Progenitor cell of endocrine pancreas (in vitro differentiated cells): ENCODE measurements around the gene PSRC1. TPM values are rescaled to one million over a fixed set of nuclear protein-coding genes. Genes with fewer than 3 reads are reported as not detected.

ENCODE experiments used
- DNase-seq: peaks from one replicate; pipeline ENCODE4 v3.0.0; 2021; ENCODE audit warnings: low spot score; ENCODE audit not compliant: unreplicated experiment
- H3K27ac Mint-ChIP-seq: 2 replicates; pipeline ENCODE4 v1.8.0; 2021; ENCODE audit warnings: mild to moderate bottlenecking, moderate library complexity, mixed read lengths
- H3K27me3 Mint-ChIP-seq: 2 replicates; pipeline ENCODE4 v1.8.0; 2021; ENCODE audit warnings: mixed read lengths
- H3K36me3 Mint-ChIP-seq: 2 replicates; pipeline ENCODE4 v1.8.0; 2022; ENCODE audit warnings: mixed read lengths; ENCODE audit not compliant: insufficient read depth
- H3K4me1 Mint-ChIP-seq: 2 replicates; pipeline ENCODE4 v1.8.0; 2021; ENCODE audit warnings: low read depth, mixed read lengths
- H3K4me3 Mint-ChIP-seq: 2 replicates; pipeline ENCODE4 v1.8.0; 2021; ENCODE audit warnings: low read depth, mild to moderate bottlenecking, moderate library complexity, mixed read lengths
- H3K9me3 Mint-ChIP-seq: 2 replicates; pipeline ENCODE4 v1.8.0; 2021; ENCODE audit warnings: low read depth, mixed read lengths
- total RNA-seq: library from RNA; stranded (reverse); gene quantifications from 2 replicates; pipeline ENCODE4 v1.2.1, GENCODE V29; 2021
- TF ChIP-seq, protein P1 (sequence below): fragments of 200-600 bp; sonication (generic); IDR thresholded peaks from one replicate; pipeline ENCODE4 v1.5.0; 2021; ENCODE audit warnings: antibody characterized with exemption, mild to moderate bottlenecking; ENCODE audit not compliant: unreplicated experiment

Gene PSRC1
- total RNA-seq, 1 donor from 2014 or later, result 29.4 TPM

DNA sequence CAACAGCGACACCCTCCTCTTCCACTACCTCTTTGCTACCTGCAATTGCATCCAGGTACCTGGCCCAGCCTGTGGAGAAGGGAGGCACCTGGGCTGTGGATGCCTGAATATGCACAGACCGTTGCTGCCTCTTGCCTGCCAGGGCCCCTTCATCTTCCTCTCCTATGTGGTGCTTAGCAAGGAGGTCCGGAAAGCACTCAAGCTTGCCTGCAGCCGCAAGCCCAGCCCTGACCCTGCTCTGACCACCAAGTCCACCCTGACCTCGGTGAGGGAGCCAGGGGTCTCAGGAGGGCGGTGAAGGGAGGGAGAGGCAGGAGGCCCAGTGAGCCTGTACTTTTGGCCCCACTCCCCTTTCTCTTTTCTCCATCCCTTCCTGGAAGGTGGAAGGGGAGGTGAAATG is 11.5 kb downstream of the PSRC1 start:
- H3K9me3 Mint-ChIP-seq, result no peaks in the 10 kb centered on the region
- no peaks in the 10 kb centered on the region for H3K27me3 Mint-ChIP-seq
- peaks cover 23% of the 10 kb centered on the region for H3K4me1 Mint-ChIP-seq
- no peak overlapping the region for H3K27ac Mint-ChIP-seq
- H3K4me3 Mint-ChIP-seq, result no peak overlapping the region
- TF ChIP-seq, protein P1, sequence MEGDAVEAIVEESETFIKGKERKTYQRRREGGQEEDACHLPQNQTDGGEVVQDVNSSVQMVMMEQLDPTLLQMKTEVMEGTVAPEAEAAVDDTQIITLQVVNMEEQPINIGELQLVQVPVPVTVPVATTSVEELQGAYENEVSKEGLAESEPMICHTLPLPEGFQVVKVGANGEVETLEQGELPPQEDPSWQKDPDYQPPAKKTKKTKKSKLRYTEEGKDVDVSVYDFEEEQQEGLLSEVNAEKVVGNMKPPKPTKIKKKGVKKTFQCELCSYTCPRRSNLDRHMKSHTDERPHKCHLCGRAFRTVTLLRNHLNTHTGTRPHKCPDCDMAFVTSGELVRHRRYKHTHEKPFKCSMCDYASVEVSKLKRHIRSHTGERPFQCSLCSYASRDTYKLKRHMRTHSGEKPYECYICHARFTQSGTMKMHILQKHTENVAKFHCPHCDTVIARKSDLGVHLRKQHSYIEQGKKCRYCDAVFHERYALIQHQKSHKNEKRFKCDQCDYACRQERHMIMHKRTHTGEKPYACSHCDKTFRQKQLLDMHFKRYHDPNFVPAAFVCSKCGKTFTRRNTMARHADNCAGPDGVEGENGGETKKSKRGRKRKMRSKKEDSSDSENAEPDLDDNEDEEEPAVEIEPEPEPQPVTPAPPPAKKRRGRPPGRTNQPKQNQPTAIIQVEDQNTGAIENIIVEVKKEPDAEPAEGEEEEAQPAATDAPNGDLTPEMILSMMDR, result no peak
- no peak for DNase-seq
- peaks cover 14% of the 10 kb centered on the region for H3K36me3 Mint-ChIP-seq

DNA sequence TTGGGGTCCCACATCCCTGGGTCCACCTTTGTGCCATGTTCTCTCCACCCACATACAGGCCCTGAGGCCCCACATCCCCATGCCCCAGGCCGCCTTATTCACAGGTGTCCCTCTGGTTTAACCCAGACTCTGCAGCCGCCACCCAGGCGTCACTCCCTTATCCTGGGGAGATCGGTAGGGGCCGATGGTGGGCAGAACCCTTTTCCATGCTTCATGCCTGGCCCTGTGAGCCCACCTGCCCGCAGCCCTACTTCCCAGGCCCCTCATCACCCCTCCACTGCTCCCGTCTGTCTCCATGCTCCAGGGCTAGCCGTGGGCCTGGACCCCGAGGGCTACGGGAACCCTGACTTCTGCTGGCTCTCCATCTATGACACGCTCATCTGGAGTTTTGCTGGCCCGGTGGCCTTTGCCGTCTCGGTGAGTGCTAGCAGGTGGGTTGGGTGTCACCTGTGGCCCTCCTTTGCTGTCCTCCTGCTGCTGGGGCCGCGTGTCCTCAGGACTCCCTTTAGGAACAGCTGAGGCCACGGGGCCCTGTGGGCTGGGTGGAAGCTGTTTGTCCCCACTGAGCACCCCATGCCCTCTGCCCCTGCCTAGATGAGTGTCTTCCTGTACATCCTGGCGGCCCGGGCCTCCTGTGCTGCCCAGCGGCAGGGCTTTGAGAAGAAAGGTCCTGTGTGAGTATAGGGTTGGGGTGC is 12.2 kb downstream of the PSRC1 start:
- no peak for DNase-seq
- Mint-ChIP-seq H3K27ac (no peak overlapping the region), H3K4me3 (no peak overlapping the region), H3K27me3 (no peaks in the 10 kb centered on the region), H3K4me1 (peaks cover 20% of the 10 kb centered on the region), H3K36me3 (peaks cover 14% of the 10 kb centered on the region), H3K9me3 (no peaks in the 10 kb centered on the region)
- TF ChIP-seq, protein P1, result no peak

DNA sequence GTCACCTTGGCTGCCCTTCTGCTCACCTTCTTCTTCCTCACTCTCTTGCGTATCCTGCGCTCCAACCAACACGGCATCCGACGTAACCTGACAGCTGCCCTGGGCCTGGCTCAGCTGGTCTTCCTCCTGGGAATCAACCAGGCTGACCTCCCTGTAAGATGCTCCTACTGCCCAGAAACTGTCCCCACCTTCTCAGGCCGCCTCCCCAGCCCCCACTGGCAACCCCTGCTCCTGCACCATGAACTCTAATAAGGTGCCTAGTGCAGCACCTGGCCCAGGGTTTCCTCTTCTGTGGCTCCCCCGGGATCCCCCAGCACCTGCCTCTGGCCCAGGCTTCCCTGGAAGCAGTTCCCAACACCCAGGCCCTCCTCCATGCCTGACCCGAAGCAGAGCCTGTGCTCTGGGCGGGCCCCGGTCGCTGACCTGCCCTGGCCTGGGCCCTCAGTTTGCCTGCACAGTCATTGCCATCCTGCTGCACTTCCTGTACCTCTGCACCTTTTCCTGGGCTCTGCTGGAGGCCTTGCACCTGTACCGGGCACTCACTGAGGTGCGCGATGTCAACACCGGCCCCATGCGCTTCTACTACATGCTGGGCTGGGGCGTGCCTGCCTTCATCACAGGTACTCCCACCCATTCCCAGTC is 12.8 kb downstream of the PSRC1 start:
- no peaks in the 10 kb centered on the region for H3K27me3 Mint-ChIP-seq
- TF ChIP-seq, protein P1, result no peak
- no peak overlapping the region for H3K4me3 Mint-ChIP-seq
- H3K36me3 Mint-ChIP-seq, result peaks cover 14% of the 10 kb centered on the region
- no peak overlapping the region for H3K27ac Mint-ChIP-seq
- DNase-seq, result no peak
- no peaks in the 10 kb centered on the region for H3K9me3 Mint-ChIP-seq
- H3K4me1 Mint-ChIP-seq, result peaks cover 13% of the 10 kb centered on the region

DNA sequence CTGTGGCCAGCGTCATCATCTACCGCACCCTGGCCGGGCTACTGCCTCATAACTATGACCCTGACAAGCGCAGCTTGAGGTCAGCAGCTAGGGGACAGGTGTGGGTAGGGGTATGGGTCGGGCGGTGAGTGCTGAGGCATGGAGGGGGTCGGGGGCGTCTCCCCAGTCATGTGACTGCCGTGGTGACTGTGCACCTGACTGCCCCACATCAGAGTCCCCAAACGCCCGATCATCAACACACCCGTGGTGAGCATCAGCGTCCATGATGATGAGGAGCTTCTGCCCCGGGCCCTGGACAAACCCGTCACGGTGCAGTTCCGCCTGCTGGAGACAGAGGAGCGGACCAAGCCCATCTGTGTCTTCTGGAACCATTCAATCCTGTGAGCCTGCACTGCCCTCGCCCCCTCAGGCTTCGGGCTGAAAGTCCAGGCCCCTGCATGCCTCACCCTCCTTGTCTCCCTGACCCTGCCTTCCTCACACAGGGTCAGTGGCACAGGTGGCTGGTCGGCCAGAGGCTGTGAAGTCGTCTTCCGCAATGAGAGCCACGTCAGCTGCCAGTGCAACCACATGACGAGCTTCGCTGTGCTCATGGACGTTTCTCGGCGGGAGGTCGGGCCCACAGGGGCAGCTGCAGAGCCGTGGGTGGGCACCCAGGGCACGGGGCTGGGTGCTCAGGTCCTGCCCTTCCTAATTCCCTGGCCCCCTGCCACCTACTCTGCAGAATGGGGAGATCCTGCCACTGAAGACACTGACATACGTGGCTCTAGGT is 13.5 kb downstream of the PSRC1 start:
- peaks cover 14% of the 10 kb centered on the region for H3K36me3 Mint-ChIP-seq
- no peak overlapping the region for H3K4me3 Mint-ChIP-seq
- no peak overlapping the region for H3K27ac Mint-ChIP-seq
- no peaks in the 10 kb centered on the region for H3K27me3 Mint-ChIP-seq
- no peak for DNase-seq
- H3K4me1 Mint-ChIP-seq, result peaks cover 7% of the 10 kb centered on the region
- TF ChIP-seq, protein P1, result no peak
- no peaks in the 10 kb centered on the region for H3K9me3 Mint-ChIP-seq

DNA sequence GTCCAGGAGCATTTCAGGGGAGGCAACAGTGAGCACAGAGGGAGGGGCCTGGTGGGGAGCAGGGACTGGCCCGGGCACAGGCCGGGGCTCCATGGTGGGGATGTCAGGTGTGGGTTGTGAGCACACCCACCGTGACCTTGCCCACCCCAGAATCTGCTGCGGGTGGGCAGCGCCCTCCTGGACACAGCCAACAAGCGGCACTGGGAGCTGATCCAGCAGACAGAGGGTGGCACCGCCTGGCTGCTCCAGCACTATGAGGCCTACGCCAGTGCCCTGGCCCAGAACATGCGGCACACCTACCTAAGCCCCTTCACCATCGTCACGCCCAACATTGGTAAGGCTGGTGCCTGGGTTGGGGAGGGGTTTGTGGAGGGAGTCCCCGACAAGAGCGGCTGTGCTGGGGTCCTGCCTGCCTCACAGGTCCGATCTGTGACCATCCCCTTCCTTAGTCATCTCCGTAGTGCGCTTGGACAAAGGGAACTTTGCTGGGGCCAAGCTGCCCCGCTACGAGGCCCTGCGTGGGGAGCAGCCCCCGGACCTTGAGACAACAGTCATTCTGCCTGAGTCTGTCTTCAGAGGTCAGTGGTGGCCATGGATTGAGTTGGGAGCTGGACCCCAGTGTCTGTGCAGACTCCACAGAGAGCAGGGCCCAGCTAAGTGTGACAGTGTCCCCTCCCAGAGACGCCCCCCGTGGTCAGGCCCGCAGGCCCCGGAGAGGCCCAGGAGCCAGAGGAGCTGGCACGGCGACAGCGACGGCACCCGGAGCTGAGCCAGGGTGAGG is 14.3 kb downstream of the PSRC1 start:
- TF ChIP-seq, protein P1, result no peak
- no peak overlapping the region for H3K4me3 Mint-ChIP-seq
- H3K27ac Mint-ChIP-seq, result peak overlapping the region; percentile 49
- H3K9me3 Mint-ChIP-seq, result no peaks in the 10 kb centered on the region
- H3K4me1 Mint-ChIP-seq, result no peaks in the 10 kb centered on the region
- peaks cover 14% of the 10 kb centered on the region for H3K36me3 Mint-ChIP-seq
- DNase-seq, result no peak
- H3K27me3 Mint-ChIP-seq, result no peaks in the 10 kb centered on the region
